Stimulated activated CD8-positive, alpha-beta memory T cell treated with anti-CD3 and anti-CD28 coated beads, Interleukin-7, amount 100 ng/mL, for 48 hours (primary cell): Measurements from ENCODE around the gene ZFP62.
"Not testable (repeated sequence)": the region's sequence is repeated elsewhere in the genome, so short reads cannot be mapped to it uniquely, and the experiment has no call there.

Experiments
- DNase-seq, 2 donors: peaks; one replicate each; pipeline ENCODE4 v3.0.0-alpha.2; 2020; ENCODE audit warnings: low read depth in 1 of 2; ENCODE audit errors: extremely low read depth in 1 of 2

The ZFP62 gene

GRCh38 chr5:180860887-180861822 lies at the start of gene ZFP62:
ZFP62 (minus strand) TSS chr5:180861276; CDS start chr5:180861219, 57 bp downstream.
- peak; percentile 71 to 77 for DNase-seq

- no peak for DNase-seq
These were observed 49.7 kb upstream of the ZFP62 start for GRCh38 chr5:180910735-180911134.

GRCh38 chr5:180910182-180910581 lies 49.1 kb upstream of the ZFP62 start:
- DNase-seq = no peak

- no peak for DNase-seq
These were observed 48.7 kb upstream of the ZFP62 start for GRCh38 chr5:180909782-180910181.

- peak in 1 of 2 donors; percentile 7 for DNase-seq
These were observed 48.1 kb upstream of the ZFP62 start for GRCh38 chr5:180908998-180909731.

GRCh38 chr5:180908400-180908799 lies 47.3 kb upstream of the ZFP62 start:
- DNase-seq = no peak

- DNase-seq = no peak
These were observed 40.4 kb upstream of the ZFP62 start for GRCh38 chr5:180901319-180902009.

GRCh38 chr5:180900178-180900577 lies 39.1 kb upstream of the ZFP62 start:
- DNase-seq = no peak

- DNase-seq = no peak
These were observed 37.7 kb upstream of the ZFP62 start, which contains the start of gene BTNL8 for GRCh38 chr5:180898621-180899246. BTNL8 (plus strand) TSS chr5:180899159; CDS start chr5:180899311, 152 bp downstream.

GRCh38 chr5:180895330-180895729 lies 34.3 kb upstream of the ZFP62 start:
- DNase-seq = not testable (repeated sequence)

- no peak for DNase-seq
These were observed 28.3 kb upstream of the ZFP62 start for GRCh38 chr5:180889381-180889780.

GRCh38 chr5:180885845-180886529 lies 24.9 kb upstream of the ZFP62 start:
- not testable (repeated sequence) for DNase-seq

- DNase-seq = no peak
These were observed 14.9 kb upstream of the ZFP62 start for GRCh38 chr5:180875860-180876426.

GRCh38 chr5:180874804-180875582 lies 13.9 kb upstream of the ZFP62 start:
- no peak for DNase-seq

- no peak for DNase-seq
These were observed 12.8 kb upstream of the ZFP62 start for GRCh38 chr5:180873615-180874520.

GRCh38 chr5:180872419-180872818 lies 11.3 kb upstream of the ZFP62 start:
- DNase-seq = no peak

GRCh38 chr5:180870276-180871068 lies 9.4 kb upstream of the ZFP62 start:
- DNase-seq = no peak
